ENCODE data around the gene ZNF136. TPM values are rescaled to one million over a fixed set of nuclear protein-coding genes. Genes with fewer than 3 reads are reported as not detected.

Gene ZNF136
- total RNA-seq, 1 experiment from 2014 or later, result 4.6 TPM

DNA sequence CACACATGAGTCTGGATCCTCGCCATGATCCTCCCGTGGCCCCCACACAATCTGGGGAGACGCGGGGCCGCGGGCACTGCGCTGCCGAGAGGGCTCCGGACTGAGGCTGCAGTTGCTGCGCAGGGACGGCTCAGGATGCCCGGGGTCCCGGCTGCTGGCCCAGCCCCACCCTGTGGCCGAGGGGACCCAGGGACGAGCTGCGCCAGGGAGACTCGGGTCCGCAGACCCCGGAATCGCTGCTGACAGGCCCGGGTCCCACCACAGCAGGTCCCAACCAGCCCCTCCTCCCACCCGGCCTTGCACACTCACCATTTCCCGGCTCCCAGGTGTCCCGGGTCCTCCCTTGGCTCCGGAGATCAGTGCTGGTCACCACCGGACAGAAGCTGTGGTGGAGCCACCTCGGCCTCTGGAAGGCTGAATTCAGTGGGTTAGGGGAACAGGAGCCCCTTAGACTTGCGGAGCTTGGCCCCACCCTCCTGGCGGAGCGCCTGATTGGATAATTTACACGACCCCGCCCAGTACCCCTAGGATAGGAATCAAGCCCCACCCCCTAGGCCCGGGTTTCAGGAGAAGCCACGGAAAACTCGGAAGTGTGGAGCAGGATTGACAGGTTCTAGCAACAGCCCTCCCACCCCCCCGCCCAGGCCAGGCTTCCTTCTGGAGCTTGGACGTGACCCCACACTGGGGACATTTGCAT, 74.4 kb downstream of the ZNF136 start:
- intact Hi-C loops (cut with micrococcal nuclease; ENCODE audit: unreplicated experiment), result no loop called here
- ATAC-seq, result no peak

More for the DNA sequence above, 74.4 kb downstream of the ZNF136 start:
- TF ChIP-seq SIN3A (IDR thresholded peaks at IDR 0.05; ENCODE audit: borderline replicate concordance, insufficient read depth, low read depth, low read length) (no peak), POLR2AphosphoS5 (IDR thresholded peaks at IDR 0.05; ENCODE audit: low read depth, low read length) (no peak), TCF7L2 (IDR thresholded peaks at IDR 0.05; ENCODE audit: low read depth, low read length) (no peak)
- TF ChIP-seq, protein P1, sequence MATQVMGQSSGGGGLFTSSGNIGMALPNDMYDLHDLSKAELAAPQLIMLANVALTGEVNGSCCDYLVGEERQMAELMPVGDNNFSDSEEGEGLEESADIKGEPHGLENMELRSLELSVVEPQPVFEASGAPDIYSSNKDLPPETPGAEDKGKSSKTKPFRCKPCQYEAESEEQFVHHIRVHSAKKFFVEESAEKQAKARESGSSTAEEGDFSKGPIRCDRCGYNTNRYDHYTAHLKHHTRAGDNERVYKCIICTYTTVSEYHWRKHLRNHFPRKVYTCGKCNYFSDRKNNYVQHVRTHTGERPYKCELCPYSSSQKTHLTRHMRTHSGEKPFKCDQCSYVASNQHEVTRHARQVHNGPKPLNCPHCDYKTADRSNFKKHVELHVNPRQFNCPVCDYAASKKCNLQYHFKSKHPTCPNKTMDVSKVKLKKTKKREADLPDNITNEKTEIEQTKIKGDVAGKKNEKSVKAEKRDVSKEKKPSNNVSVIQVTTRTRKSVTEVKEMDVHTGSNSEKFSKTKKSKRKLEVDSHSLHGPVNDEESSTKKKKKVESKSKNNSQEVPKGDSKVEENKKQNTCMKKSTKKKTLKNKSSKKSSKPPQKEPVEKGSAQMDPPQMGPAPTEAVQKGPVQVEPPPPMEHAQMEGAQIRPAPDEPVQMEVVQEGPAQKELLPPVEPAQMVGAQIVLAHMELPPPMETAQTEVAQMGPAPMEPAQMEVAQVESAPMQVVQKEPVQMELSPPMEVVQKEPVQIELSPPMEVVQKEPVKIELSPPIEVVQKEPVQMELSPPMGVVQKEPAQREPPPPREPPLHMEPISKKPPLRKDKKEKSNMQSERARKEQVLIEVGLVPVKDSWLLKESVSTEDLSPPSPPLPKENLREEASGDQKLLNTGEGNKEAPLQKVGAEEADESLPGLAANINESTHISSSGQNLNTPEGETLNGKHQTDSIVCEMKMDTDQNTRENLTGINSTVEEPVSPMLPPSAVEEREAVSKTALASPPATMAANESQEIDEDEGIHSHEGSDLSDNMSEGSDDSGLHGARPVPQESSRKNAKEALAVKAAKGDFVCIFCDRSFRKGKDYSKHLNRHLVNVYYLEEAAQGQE (IDR thresholded peaks at IDR 0.05; ENCODE audit: insufficient read depth in 1 of 2, low read depth in 2 of 2, low read length in 1 of 2), result no peak
- TF ChIP-seq, protein P2, sequence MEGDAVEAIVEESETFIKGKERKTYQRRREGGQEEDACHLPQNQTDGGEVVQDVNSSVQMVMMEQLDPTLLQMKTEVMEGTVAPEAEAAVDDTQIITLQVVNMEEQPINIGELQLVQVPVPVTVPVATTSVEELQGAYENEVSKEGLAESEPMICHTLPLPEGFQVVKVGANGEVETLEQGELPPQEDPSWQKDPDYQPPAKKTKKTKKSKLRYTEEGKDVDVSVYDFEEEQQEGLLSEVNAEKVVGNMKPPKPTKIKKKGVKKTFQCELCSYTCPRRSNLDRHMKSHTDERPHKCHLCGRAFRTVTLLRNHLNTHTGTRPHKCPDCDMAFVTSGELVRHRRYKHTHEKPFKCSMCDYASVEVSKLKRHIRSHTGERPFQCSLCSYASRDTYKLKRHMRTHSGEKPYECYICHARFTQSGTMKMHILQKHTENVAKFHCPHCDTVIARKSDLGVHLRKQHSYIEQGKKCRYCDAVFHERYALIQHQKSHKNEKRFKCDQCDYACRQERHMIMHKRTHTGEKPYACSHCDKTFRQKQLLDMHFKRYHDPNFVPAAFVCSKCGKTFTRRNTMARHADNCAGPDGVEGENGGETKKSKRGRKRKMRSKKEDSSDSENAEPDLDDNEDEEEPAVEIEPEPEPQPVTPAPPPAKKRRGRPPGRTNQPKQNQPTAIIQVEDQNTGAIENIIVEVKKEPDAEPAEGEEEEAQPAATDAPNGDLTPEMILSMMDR (IDR thresholded peaks at IDR 0.05), result no peak
- POLR2A ChIA-PET, result no interaction called here
- CTCF ChIA-PET, result no interaction called here
- Histone ChIP-seq H3K9me3 (ENCODE audit: control insufficient read depth, insufficient read depth, low read depth, low read length) (peaks cover 4% of the 10 kb centered on the region; the same call in 1 of the 2 replicates), H3K4me3 (ENCODE audit: low read depth in 2 of 2, low read length in 2 of 2) (no peak overlapping the region), H3K4me1 (ENCODE audit: control insufficient read depth, insufficient read depth, low read length) (no peaks in the 10 kb centered on the region), H3K27me3 (ENCODE audit: control insufficient read depth, insufficient read depth, low read length) (no peaks in the 10 kb centered on the region), H3K27ac (ENCODE audit: low read length) (no peak overlapping the region), H3K36me3 (ENCODE audit: control insufficient read depth, insufficient read depth, low read length) (no peaks in the 10 kb centered on the region)
- no peak for DNase-seq (ENCODE audit: low read depth, low spot score)
- in situ Hi-C loops (cut with HindIII; ENCODE audit: low pct_unique_long_range_greater_than_20kb, low sequenced_read_pairs), result no loop called here
- no TSS peak for BruUV-seq (replicated peaks)

Other genes with a start within 250 kb of the ZNF136 start
- 10.4 TPM for gene ZNF700, start 238.0 kb upstream of the ZNF136 start, total RNA-seq (2021; ENCODE audit: unreplicated experiment)
- 0.39 TPM for gene ZNF763, start 198.1 kb upstream of the ZNF136 start, total RNA-seq (2021; ENCODE audit: unreplicated experiment)
- 4.7 TPM for gene ZNF433, start 127.4 kb upstream of the ZNF136 start, total RNA-seq (2021; ENCODE audit: unreplicated experiment)
- gene ZNF878, start 110.1 kb upstream of the ZNF136 start, total RNA-seq (2021; ENCODE audit: unreplicated experiment), result 2.1 TPM
- gene ZNF844, start 98.4 kb upstream of the ZNF136 start, total RNA-seq (2021; ENCODE audit: unreplicated experiment), result 8.6 TPM
- gene ZNF20, start 22.7 kb upstream of the ZNF136 start, total RNA-seq (2021; ENCODE audit: unreplicated experiment), result 4.9 TPM
- 7.9 TPM for gene ZNF625, start 6.4 kb upstream of the ZNF136 start, total RNA-seq (2021; ENCODE audit: unreplicated experiment)
- gene ZNF44, start 131.8 kb downstream of the ZNF136 start, total RNA-seq (2021; ENCODE audit: unreplicated experiment), result 5.0 TPM
- 2.2 TPM for gene ZNF563, start 170.5 kb downstream of the ZNF136 start, total RNA-seq (2021; ENCODE audit: unreplicated experiment)
- 2.5 TPM for gene ZNF442, start 202.6 kb downstream of the ZNF136 start, total RNA-seq (2021; ENCODE audit: unreplicated experiment)
- 4.5 TPM for gene ZNF799, start 238.2 kb downstream of the ZNF136 start, total RNA-seq (2021; ENCODE audit: unreplicated experiment)

Measured in Panc1 (cell line).